Measurements from ENCODE around the gene CDCA3.

CDCA3 gene

DNA sequence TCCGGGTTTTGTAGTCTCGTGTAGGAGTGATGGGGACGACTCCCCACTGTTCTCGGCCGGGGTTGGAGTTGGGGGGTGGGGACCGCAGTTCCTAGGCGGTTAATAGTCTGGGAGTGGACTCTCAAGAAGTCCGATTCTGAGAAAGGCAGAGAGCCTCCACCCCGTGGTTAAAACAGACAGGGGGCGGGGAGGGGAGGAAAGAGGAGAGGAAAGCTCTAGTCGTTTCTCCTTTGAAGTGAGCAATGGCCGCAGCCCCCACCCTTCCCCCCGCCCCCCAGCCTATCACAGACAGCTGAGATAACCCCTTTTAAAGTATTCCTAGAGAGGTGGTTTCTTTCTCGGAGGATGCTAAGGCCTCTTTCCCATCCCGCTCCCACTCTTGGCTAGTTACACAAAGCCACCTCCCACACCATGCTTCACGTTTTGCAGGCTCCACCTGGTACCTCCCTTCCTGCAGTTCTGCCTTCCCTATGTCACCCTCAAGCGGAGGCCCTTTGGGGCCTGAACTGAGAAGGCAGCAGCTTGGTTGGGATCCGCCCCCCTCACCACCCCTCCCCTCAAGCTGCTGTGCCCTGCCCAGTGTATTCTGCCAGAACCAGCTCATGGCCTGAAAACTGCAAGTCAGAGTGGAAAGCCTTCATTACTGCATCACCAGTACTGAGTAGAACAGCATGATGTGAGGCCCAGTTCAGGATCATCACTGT is 1.7 kb upstream of the CDCA3 start:
- DNase-seq, result peak; percentile 25

DNA sequence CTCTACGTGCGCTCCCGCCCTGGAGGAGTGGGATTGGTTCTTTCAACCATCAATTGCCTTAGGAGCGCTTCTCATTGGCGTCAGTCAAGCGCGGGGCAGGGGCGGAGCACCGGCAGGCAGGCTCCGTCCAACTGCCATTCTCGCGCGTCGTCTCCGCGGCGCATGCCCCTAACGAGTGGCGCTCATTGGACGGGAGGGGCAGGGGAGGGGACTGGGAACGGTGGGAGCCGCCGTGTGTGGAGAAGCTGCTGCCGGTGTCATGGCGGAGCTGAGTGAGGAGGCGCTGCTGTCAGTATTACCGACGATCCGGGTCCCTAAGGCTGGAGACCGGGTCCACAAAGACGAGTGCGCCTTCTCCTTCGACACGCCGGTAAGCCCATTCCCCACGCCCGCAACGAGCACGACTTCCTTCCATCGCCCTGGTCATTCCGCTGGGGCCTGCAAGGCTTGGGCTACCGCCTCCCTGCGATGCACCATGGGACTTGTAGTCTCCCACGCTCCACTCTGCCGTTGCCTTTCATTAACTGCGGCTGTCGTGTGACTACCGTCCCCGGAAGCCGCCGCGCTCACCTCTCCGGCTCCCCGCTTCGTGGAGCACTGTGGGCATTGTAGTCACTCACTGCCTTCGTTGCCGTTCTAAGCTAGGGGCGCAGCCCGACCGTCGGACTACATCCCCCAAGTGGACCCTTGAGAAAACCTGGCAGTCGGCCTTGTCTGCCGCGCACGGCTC is 1.0 kb upstream of the CDCA3 start, which contains the start of gene USP5:
Gene USP5, plus strand, starts transcription at position 230 of the 730 bp plus-strand sequence. Its CDS starts 30 bp downstream, at position 260.
- DNase-seq, result peak; percentile 97

DNA sequence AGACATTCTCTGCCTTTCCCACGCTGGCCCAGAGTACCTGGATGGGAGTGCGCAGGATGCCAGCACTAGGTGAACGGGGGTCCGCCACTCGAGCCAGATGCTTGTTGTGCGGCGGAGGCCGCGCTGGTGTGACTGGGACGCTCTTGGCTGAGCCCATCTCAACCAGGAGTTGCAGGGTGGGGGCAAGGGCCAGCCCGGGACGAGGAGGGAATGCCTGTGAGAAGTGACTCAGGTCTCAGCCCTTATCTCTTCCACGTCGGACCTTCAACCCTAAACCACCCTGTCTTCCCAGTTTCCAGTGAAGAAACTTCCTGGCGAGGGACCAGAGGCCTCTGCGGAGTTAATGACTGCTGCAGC is 312 bp downstream of the CDCA3 start:
- no peak for DNase-seq

DNA sequence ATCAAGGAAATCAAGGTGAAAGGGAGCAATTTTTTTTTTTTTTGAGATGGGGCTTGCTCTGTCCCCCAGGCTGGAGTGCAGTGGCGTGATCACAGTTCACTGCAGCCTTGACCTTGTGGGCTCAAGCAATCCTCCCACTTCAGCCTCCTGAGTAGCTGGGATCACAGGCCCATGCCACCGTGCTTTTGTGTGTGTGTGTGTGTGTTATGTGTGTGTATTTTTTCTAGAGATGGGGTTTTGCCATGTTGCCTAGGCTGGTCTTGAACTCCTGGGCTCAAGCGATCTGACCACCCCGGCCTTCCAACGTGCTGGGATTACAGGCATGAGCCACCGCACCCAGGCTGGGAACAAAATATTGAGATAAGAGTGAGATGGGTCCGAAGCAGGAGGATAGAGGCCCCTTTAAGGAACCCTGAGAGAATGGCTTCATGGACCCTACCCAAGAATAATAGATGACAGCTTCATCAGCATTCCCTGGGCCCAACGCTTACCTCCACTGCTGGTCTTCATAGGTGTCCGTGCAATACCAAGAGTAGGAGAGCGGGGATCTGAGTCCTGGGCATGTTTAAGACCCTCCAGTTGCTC is 1.0 kb downstream of the CDCA3 start:
- no peak for DNase-seq

DNA sequence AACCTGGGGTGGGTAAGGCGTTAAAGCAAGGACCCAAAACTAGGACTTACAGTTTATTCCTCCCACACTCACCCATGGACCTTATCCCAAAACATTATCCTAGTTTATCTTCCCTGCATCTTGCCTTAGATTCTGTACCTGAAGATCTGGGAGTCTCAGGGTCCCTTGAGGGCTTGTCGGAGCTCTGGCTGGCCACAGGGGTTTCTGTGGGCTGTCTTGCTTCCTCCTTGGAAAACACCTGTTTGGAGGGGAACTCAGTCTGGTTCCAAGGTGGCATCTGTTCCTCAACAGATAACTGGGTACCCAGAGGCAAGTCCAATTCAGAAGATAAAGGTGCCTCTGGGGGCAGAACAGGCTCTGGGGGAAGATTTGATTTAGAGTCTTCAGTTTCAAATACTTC is 1.7 kb downstream of the CDCA3 start:
- DNase-seq, result no peak

DNA sequence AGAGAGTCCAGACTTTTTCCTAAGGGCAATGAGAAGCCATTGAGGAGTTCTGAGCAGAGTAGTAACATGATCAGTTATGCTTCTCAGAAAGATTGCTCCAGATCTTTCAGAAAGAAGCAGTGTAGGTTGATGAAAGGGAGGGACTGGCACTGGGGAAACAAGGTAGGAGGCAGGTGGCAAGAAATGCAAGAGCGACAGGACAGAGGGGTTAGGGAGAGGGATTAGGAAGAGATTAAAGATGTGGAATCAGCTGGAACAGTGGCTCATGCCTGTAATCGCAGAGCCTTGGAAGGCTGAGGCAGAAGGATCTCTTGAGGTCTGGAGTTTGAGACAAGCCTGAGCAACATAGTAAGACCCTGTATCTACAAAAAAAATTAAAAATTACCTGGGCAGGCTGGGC is 3.4 kb downstream of the CDCA3 start:
- no peak for DNase-seq

DNA sequence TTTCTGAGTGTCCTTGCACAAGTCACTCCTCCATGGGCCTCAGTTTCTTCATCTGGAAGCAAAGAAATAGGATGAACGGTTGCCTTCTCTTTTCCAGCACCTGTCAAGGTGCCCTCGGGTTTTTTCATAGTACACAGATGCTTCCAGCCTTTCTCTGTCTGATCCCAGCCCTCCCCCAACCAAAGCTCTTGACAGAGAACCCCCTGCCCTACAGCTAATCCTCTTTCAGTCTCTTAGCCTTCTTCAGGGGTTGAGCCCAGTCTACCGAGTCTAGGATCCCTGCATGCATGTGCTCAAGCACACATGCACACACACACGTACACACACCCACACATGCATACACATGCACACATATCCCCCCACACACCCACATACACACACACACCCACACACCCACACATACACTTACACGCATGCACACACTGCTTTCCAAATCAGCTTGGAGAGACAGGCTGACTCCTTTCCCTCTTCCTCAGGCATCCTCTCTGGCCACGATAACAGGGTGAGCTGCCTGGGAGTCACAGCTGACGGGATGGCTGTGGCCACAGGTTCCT is 4.7 kb downstream of the CDCA3 start:
- DNase-seq, result no peak

DNA sequence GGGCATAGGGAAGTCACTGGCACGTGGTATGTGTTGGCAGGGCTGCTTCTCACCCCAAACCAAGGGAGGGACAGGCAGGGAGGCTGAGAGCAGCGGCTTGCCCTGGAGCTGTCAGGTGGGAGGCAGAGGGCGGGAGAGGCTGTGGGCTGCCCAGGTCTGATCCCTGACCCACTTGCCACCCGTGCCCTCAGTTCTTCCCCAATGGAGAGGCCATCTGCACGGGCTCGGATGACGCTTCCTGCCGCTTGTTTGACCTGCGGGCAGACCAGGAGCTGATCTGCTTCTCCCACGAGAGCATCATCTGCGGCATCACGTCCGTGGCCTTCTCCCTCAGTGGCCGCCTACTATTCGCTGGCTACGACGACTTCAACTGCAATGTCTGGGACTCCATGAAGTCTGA is 5.7 kb downstream of the CDCA3 start:
- no peak for DNase-seq

DNA sequence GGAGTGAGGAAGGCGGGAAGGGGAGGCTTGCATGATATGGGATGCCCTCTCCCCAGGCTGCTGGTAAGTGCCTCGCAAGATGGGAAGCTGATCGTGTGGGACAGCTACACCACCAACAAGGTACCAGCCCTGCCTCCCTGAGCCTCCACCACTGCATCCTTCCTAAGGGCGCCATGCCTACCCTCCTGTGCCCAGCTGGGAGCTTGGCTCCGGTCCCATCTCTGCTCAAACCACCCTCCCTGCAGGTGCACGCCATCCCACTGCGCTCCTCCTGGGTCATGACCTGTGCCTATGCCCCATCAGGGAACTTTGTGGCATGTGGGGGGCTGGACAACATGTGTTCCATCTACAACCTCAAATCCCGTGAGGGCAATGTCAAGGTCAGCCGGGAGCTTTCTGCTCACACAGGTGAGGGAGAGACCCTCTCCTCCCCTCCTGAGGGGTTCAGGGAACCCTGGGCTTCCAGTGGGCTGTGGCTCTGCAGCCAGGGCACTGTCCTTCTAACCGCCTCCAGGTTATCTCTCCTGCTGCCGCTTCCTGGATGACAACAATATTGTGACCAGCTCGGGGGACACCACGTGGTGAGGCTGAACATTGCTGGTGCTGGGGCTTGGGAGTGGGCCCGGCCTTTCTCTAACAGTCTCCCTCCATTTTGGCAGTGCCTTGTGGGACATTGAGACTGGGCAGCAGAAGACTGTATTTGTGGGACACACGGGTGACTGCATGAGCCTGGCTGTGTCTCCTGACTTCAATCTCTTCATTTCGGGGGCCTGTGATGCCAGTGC is 7.8 kb downstream of the CDCA3 start:
- DNase-seq, result no peak

DNA sequence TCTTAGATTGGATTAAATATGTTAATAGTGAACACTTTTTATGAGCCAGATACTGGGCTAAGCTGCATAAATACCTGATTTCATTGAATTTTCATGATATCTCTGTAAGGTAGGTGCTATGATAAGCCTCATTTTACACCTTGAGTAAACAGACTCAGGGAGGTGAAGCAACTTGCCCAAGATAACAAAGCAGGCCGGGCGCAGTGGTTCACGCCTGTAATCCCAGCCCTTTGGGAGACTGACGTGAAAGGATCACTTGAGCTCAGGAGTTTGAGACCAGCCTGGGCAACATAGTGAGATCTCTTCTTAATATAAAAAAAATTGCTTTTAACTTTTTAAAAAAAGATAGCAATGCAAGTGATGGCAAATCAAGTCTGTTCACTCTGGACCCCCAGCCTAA is 9.0 kb downstream of the CDCA3 start:
- no peak for DNase-seq

DNA sequence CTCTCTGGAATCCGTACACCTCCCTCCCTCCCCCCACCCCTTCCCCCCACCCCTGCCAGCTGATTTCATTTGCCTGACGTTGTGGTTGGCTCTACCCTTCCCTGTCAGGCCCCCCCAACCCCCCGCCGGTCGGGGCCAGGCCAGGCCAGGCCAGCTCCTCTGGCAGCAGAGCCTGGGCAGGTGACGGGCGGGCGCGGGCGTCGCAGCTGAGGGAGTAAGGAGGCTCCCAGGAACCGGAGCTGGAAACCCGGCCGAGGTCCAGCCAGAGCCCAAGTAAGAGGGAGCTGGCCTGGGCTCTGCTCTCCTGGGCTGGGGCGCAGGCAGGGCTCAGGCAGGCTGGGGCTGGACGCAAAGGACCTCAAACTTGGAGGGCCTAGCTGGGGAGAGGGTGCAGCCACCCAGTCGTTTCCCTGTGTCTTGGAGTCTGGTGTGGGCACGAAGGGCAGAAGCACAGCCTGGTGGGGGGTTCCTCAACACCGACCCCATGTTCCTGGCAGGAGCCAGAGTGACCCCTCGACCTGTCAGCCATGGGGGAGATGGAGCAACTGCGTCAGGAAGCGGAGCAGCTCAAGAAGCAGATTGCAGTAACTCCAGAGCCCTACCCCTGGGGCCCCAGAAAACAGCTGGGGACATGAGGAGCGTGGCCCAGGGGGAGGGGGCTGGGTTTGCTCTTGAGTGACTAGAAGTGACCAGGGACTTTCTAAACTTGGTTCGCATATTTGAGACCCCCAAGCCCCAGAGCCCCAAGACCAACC is 10.1 kb downstream of the CDCA3 start, which contains the start of gene GNB3:
Gene GNB3, plus strand, starts transcription at position 165 of the 755 bp plus-strand sequence. Its CDS starts 363 bp downstream, at position 528.
- no peak for DNase-seq

DNA sequence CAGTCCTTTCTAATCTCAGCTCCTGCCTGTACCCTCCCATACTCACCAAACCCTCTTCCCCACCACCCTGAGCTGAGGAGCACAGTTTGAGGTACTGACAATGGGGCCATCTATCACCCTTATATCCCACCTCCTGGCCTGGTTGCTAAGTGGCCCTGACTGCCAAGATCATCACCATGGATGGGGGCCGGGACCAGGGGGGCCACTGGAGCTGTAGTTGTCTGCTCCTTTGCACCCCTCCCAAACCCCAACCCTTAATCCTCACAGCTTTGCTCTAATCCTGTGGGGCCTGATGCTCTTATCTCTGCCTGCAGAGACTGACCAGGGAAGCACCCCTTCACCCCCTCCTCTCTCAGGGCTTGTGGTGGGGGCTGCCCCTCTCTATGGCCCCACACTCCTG is 10.8 kb downstream of the CDCA3 start:
- DNase-seq, result no peak

DNA sequence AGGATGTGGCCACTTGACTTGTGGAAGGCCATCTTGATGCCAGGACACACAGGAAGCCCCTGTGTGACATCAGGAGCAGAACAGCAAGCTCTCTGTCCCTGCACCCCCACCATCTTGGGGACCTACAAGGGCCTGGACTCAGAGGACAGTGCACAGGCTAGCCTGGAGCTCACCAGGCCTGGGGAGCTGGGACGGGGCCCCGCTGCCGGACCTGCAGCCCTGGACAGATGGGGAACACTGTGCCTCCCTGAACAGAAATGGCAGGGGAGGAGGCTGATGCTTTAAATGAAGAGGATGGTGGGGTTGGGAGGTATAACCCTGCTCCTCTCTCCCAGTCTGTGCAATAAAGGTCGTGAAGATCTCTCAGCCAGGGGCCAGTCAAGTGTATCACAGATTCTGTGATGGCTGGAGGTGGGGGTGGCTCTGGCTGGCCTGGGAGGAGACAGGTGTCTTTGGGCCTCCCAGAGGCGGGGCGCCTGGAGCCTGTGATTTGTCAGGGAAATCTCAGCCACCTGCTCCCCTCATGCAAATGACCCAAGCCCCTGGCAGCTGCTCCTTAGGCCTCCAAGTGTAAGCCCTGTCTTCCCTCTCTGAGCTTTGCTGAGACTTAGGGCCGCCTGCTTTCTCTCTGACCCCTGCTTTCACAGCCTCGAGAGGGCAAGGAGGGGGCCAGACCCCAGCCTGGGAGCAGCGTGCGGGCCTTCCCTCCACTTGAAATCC is 11.4 kb downstream of the CDCA3 start:
- no peak for DNase-seq

DNA sequence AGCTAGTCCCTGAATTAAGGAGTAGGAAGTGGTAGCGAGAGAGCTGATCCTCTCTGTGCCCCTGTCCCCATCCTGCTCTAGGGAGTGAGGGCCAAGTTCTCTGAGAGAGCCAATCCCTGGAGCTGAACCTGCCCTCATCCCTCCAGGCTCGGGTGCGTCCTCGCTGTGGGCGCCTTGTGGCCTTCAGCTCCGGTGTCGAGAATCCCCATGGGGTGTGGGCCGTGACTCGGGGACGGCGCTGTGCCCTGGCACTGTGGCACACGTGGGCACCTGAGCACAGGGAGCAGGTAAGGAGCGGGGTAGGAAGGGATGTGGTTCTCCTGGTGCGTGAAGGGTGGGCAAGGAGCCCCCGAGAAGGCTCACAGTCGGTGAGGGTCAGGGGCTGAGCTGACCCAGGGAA is 12.2 kb downstream of the CDCA3 start:
- DNase-seq, result no peak

DNA sequence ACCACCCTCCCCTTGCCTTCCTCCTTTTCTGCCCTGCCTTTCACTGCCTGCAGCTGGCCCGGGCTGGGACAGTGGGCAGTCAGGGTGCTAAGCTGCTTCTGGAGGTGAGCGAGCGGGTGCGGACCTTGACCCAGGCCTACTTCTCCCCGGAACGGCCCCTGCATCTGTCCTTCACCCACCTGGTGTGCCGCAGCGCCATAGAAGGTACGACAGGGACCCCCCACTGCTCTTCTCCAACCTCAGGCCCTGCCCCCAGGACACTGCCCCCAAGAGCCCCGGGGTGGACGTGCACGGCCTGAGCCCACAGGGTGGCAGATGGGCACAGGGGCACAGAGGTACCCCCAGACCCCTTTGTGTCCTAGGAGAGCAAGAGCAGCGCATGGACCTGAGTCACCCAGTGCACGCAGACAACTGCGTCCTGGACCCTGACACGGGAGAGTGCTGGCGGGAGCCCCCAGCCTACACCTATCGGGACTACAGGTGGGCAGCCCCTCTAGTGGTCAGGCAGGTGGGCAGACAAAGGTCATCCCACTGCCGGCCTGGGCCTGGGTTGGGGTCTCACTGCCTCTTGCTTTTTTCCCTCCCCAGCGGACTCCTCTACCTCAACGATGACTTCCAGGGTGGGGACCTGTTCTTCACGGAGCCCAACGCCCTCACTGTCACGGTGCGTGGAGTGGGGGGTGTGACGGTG is 13.6 kb downstream of the CDCA3 start:
- DNase-seq, result no peak

DNA sequence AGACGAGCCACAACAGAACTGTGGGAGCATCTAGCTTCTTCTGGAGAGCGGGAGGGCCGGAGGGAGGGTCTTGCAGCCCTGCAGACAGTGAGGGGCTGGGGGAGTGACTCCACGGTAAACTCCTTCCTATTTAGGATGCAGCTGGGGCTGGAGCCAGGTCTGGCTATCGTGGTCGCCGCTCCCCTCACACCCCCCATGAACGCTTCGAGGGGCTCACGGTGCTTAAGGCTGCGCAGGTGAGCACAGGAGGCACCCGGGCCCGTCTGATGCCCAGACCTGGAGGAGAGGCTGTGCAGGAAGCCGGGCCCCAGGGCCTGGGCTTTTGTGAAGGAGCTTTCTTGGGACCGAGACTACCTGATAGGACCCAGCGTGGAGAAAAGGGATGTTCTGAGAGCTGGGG is 14.2 kb downstream of the CDCA3 start:
- DNase-seq, result no peak

DNA sequence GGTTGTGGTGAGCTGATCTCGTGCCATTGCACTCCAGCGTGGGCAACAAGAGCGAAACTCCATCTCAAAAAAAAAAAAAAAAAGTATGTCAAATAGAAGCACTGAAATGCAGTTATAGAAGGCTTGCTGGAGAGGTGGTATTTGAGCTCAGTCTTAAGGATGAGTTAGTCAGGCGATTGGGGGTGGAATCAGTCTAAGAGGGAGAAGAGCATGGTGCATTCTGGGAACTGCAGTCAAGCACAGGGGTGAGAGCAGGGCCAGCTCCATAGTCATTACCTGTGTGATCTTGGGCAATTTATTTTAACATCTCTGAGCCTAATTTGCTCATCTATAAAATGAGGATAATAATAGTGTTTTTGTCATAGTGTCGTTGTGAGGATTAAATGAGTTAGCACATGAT is 16.2 kb downstream of the CDCA3 start:
- no peak for DNase-seq

DNA sequence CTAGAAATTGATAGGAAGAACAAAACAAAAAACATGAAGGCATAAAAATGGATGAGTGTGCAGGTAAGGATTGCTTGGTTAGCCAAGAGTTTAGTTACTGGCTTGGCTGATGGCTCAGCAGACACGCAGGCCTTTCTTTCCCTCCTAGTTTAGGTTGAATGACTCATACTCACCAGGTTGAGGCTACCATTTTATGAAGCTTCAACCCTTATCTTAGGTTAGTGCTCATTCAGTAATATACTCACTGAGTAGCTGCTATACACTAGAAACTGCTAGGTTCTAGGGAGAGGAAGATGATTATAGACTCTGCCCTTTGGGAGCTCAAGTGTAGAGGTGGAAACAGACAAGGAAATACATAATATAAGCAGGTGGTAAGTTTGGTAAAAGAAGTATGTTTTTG is 16.8 kb downstream of the CDCA3 start:
- no peak for DNase-seq

DNA sequence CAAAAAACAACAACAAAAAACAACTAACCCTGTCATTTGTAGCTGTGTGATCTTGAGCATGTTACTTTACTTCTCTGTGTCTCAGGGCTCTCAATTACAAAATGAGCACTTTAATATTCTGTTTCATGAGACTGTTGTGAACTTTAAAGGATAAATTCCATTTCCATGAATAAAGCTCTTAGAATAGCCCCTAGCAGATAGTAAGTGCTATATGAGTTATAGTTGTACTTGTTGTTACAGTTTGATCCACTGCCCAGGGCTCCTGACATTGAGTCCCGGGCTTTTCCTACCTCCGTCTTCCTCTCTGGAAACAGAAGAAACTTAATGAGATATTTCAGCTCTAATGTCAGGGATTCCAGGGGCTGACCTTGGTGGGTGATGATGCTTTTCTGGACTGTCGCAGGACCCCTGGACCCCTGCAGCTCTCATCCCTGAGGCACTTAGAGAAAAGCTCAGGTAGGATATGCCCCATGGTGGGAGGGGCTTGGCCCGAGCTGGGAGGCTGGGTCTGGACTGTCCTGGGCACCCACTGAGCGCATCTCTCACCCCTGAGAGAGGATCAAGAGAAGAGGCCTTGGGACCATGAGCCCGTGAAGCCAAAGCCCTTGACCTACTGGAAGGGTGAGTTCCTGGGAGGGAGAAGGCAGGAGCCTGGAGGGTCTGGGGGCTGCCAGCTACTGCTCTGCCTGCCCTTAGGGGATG is 17.7 kb downstream of the CDCA3 start:
- no peak for DNase-seq

DNA sequence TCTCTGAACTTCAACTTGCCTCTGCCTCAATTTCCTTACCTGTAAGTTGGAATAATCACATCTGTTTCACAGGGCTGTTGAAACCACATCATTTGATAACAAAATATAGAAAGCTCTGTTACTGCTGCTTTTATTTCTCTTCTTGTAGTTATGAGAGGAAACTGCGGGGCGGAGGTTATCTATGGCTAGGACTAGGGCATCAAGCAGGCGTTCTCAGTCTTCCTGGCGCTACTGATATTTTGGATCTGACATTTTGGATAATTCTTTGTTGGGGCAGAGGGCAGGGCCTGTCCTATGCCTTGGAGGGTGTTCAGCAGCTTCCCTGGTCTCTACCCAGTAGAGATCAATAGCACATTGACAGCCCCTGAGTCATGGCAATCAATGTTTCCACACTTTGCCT is 19.0 kb downstream of the CDCA3 start:
- DNase-seq, result no peak

Measured in GOT3 (cell line).